KMS-11 (cell line): ENCODE data around the gene ZNF667.

Source experiments
- H2AFZ ChIP-seq: fragments of 200-600 bp; sonication (generic); 2 replicates; pipeline ENCODE4 v1.6.1; 2016; ENCODE audit warnings: antibody characterized with exemption, mixed run types, low read depth
- H3K27ac ChIP-seq: fragments of 200-600 bp; sonication (generic); 2 replicates; pipeline ENCODE4 v1.6.1; 2016; ENCODE audit warnings: mild to moderate bottlenecking, mixed run types
- H3K27me3 ChIP-seq: fragments of 200-600 bp; sonication (generic); 2 replicates; pipeline ENCODE4 v1.6.1; 2017; ENCODE audit warnings: mild to moderate bottlenecking, low read depth, mixed run types, moderate library complexity; ENCODE audit not compliant: insufficient read depth
- H3K36me3 ChIP-seq: fragments of 200-600 bp; sonication (generic); 2 replicates; pipeline ENCODE4 v1.6.1; 2017; ENCODE audit warnings: mild to moderate bottlenecking, mixed run types; ENCODE audit not compliant: insufficient read depth
- H3K4me1 ChIP-seq: fragments of 200-600 bp; sonication (generic); 2 replicates; pipeline ENCODE4 v1.6.1; 2016; ENCODE audit warnings: mild to moderate bottlenecking, low read depth, mixed run types; ENCODE audit not compliant: poor library complexity, severe bottlenecking
- H3K4me2 ChIP-seq: fragments of 200-600 bp; sonication (generic); 2 replicates; pipeline ENCODE4 v1.7.0; 2016; ENCODE audit warnings: mild to moderate bottlenecking, mixed run types
- H3K4me3 ChIP-seq: fragments of 200-600 bp; sonication (generic); IDR thresholded peaks from 2 replicates; pipeline ENCODE4 v1.6.1; 2017; ENCODE audit warnings: low read depth, low read length, mixed read lengths; ENCODE audit not compliant: insufficient read depth
- H3K79me2 ChIP-seq: fragments of 200-600 bp; sonication (generic); 2 replicates; pipeline ENCODE4 v1.6.1; 2016; ENCODE audit warnings: low read depth, mixed run types; ENCODE audit not compliant: insufficient read depth
- H3K9ac ChIP-seq: fragments of 200-600 bp; sonication (generic); 2 replicates; pipeline ENCODE4 v1.6.1; 2016; ENCODE audit warnings: mild to moderate bottlenecking, mixed run types
- H4K20me1 ChIP-seq: fragments of 200-600 bp; sonication (generic); 2 replicates; pipeline ENCODE4 v1.6.1; 2016; ENCODE audit warnings: mild to moderate bottlenecking, mixed run types; ENCODE audit not compliant: insufficient read depth
- CTCF ChIP-seq: fragments of 200-600 bp; sonication (generic); conservative IDR thresholded peaks from 2 replicates; pipeline ENCODE4 v1.6.1; 2017; ENCODE audit warnings: low read depth, mild to moderate bottlenecking, antibody characterized with exemption, low read length, moderate library complexity, mixed read lengths

Gene ZNF667

GRCh38 chr19:56405062-56405461 lies 72.1 kb downstream of the ZNF667 start:
- TF ChIP-seq CTCF, result no peak
- Histone ChIP-seq H3K36me3 (peaks cover 15% of the 10 kb centered on the region), H3K79me2 (no peaks in the 10 kb centered on the region), H3K27ac (no peak overlapping the region), H2AFZ (no peak overlapping the region), H4K20me1 (no peaks in the 10 kb centered on the region), H3K9ac (no peak overlapping the region), H3K4me1 (peaks cover 4% of the 10 kb centered on the region), H3K4me2 (peak overlapping the region; percentile 70; the same call in 1 of the 2 replicates), H3K4me3 (no peak overlapping the region), H3K27me3 (no peaks in the 10 kb centered on the region)

- H3K27me3 ChIP-seq, result no peaks in the 10 kb centered on the region
- no peak overlapping the region for H3K4me3 ChIP-seq
- peak overlapping the region; percentile 70 for H3K4me2 ChIP-seq
- peak overlapping the region; percentile 95 for H2AFZ ChIP-seq
- peak overlapping the region; percentile 69; the same call in 1 of the 2 replicates for H3K9ac ChIP-seq
- H4K20me1 ChIP-seq, result no peaks in the 10 kb centered on the region
- no peak overlapping the region for H3K27ac ChIP-seq
- H3K4me1 ChIP-seq, result peaks cover 4% of the 10 kb centered on the region
- no peaks in the 10 kb centered on the region for H3K79me2 ChIP-seq
- peaks cover 11% of the 10 kb centered on the region for H3K36me3 ChIP-seq
- no peak for TF ChIP-seq CTCF
Observed at GRCh38 chr19:56404705-56405056, 72.5 kb downstream of the ZNF667 start.

- H3K27me3 ChIP-seq, result no peaks in the 10 kb centered on the region
- H3K36me3 ChIP-seq, result peaks cover 9% of the 10 kb centered on the region; the same call in 1 of the 2 replicates
Observed at GRCh38 chr19:56403764-56404704, 73.1 kb downstream of the ZNF667 start, which contains the start of gene ZNF583. ZNF583 (plus strand) TSS chr19:56404332; CDS start chr19:56407115, 2,783 bp downstream.

GRCh38 chr19:56403261-56403660 lies 73.9 kb downstream of the ZNF667 start:
- Histone ChIP-seq H3K36me3 (peaks cover 9% of the 10 kb centered on the region; the same call in 1 of the 2 replicates), H4K20me1 (no peaks in the 10 kb centered on the region), H3K27ac (peak overlapping the region; percentile 59; the same call in 1 of the 2 replicates), H3K79me2 (no peaks in the 10 kb centered on the region), H3K4me2 (peak overlapping the region; percentile 70), H2AFZ (peak overlapping the region; percentile 95), H3K9ac (peak overlapping the region; percentile 69; the same call in 1 of the 2 replicates), H3K27me3 (no peaks in the 10 kb centered on the region), H3K4me1 (peaks cover 4% of the 10 kb centered on the region), H3K4me3 (no peak overlapping the region)
- no peak for TF ChIP-seq CTCF

More at GRCh38 chr19:56403764-56404704, 73.1 kb downstream of the ZNF667 start, which contains the start of gene ZNF583:
- Histone ChIP-seq H3K9ac (peak within 1 kb of the TSS; percentile 69), H3K79me2 (no peaks in the 10 kb centered on the region), H3K27ac (peak within 1 kb of the TSS; percentile 59), H2AFZ (peak within 1 kb of the TSS; percentile 95), H4K20me1 (no peaks in the 10 kb centered on the region), H3K4me3 (no peak within 1 kb of the TSS), H3K4me1 (peaks cover 4% of the 10 kb centered on the region), H3K4me2 (peak within 1 kb of the TSS; percentile 70)
- 0 out of 2 replicates have a peak, but pooled peaks have one; percentile 15 for TF ChIP-seq CTCF
